HEK293 (cell line): ENCODE results near the gene TMTC1.

Experiments
- CTCF ChIA-PET: fragments of 350-600 bp; formaldehyde crosslinking; extraction: SDS; loops from one replicate; lab custom pipeline; 2021; ENCODE audit warnings: antibody characterized with exemption; lab: Yijun Ruan, JAX
- POLR2A ChIA-PET: fragments of 300-600 bp; formaldehyde crosslinking; extraction: SDS; loops from one replicate; lab custom pipeline; 2020; ENCODE audit warnings: antibody characterized with exemption, inconsistent platforms; lab: Yijun Ruan, JAX
- H3K27ac ChIP-seq: fragments of 200-500 bp; sonication (Bioruptor generic); 2 replicates; pipeline ENCODE4 v1.5.1; 2014; ENCODE audit warnings: low read depth, low read length, control low read depth, inconsistent platforms; ENCODE audit errors: extremely low read depth
- H3K36me3 ChIP-seq, 2 experiments: fragments of 200-500 bp in 1 of 2; sonication (Bioruptor generic) in 1 of 2; 1 replicate in 1 of 2; 2 replicates in 1 of 2; pipeline ENCODE4 v1.5.1; 2014 to 2017; ENCODE audit warnings: inconsistent platforms in 2 of 2, low read length in 2 of 2; ENCODE audit not compliant: control insufficient read depth in 2 of 2, insufficient read depth in 1 of 2
- H3K4me1 ChIP-seq: fragments of 200-500 bp; sonication (Bioruptor generic); 2 replicates; pipeline ENCODE4 v1.5.1; 2014; ENCODE audit warnings: mild to moderate bottlenecking, low read length, inconsistent platforms; ENCODE audit not compliant: control insufficient read depth, insufficient read depth
- H3K4me3 ChIP-seq: 2 replicates; pipeline ENCODE4 v1.5.1; 2011; ENCODE audit warnings: low read depth, mild to moderate bottlenecking, control low read depth, low read length, moderate library complexity
- H3K9me3 ChIP-seq: fragments of 200-500 bp; sonication (Bioruptor generic); 2 replicates; pipeline ENCODE4 v1.5.1; 2014; ENCODE audit warnings: low read depth, low read length, inconsistent platforms; ENCODE audit not compliant: control insufficient read depth, insufficient read depth
- ELK4 ChIP-seq: IDR thresholded peaks from 2 replicates; pipeline ENCODE4 v1.6.1; 2011; ENCODE audit warnings: mild to moderate bottlenecking, low read depth, low read length, borderline replicate concordance
- INSM2 ChIP-seq: fragments of 450-650 bp; formaldehyde crosslinking; IDR thresholded peaks from 2 replicates; pipeline ENCODE4 v1.5.1; 2016; ENCODE audit warnings: missing biosample characterization, missing genetic modification characterization
- KLF16 ChIP-seq: fragments of 450-650 bp; formaldehyde crosslinking; IDR thresholded peaks from 2 replicates; pipeline ENCODE4 v1.5.1; 2017; ENCODE audit warnings: missing biosample characterization, missing genetic modification characterization
- MYNN ChIP-seq: fragments of 450-650 bp; formaldehyde crosslinking; IDR thresholded peaks from 2 replicates; pipeline ENCODE4 v1.5.1; 2016; ENCODE audit warnings: missing biosample characterization, missing genetic modification characterization, borderline replicate concordance
- OSR2 ChIP-seq: fragments of 450-650 bp; formaldehyde crosslinking; IDR thresholded peaks from 2 replicates; pipeline ENCODE4 v1.5.1; 2016; ENCODE audit warnings: missing biosample characterization, missing genetic modification characterization
- RBAK ChIP-seq: fragments of 450-650 bp; formaldehyde crosslinking; IDR thresholded peaks from 2 replicates; pipeline ENCODE4 v1.5.1; 2016; ENCODE audit warnings: missing biosample characterization, missing genetic modification characterization
- SALL2 ChIP-seq: fragments of 450-650 bp; formaldehyde crosslinking; IDR thresholded peaks from 2 replicates; pipeline ENCODE4 v1.5.0; 2017; ENCODE audit warnings: missing biosample characterization, mild to moderate bottlenecking, missing genetic modification characterization, borderline replicate concordance
- SCRT2 ChIP-seq: fragments of 450-650 bp; formaldehyde crosslinking; IDR thresholded peaks from 2 replicates; pipeline ENCODE4 v1.5.1; 2016; ENCODE audit warnings: missing biosample characterization, missing genetic modification characterization
- ZEB2 ChIP-seq: fragments of 450-650 bp; formaldehyde crosslinking; IDR thresholded peaks from 2 replicates; pipeline ENCODE4 v1.5.1; 2016; ENCODE audit warnings: missing biosample characterization, missing genetic modification characterization
- ZNF10 ChIP-seq: fragments of 450-650 bp; formaldehyde crosslinking; IDR thresholded peaks from 2 replicates; pipeline ENCODE4 v1.5.1; 2017; ENCODE audit warnings: missing biosample characterization, missing genetic modification characterization
- ZNF148 ChIP-seq: fragments of 450-650 bp; formaldehyde crosslinking; IDR thresholded peaks from 2 replicates; pipeline ENCODE4 v1.5.0; 2017; ENCODE audit warnings: missing biosample characterization, missing genetic modification characterization, borderline replicate concordance
- ZNF184 ChIP-seq: fragments of 450-650 bp; IDR thresholded peaks from 2 replicates; pipeline ENCODE4 v1.5.1; 2018; ENCODE audit warnings: missing biosample characterization, mild to moderate bottlenecking, missing genetic modification characterization
- ZNF221 ChIP-seq: fragments of 450-650 bp; formaldehyde crosslinking; IDR thresholded peaks from 2 replicates; pipeline ENCODE4 v1.5.1; 2017; ENCODE audit warnings: missing biosample characterization, missing genetic modification characterization, borderline replicate concordance
- ZNF23 ChIP-seq: fragments of 450-650 bp; formaldehyde crosslinking; IDR thresholded peaks from 2 replicates; pipeline ENCODE4 v1.5.1; 2016; ENCODE audit warnings: missing biosample characterization, missing genetic modification characterization, borderline replicate concordance
- ZNF24 ChIP-seq: fragments of 450-650 bp; formaldehyde crosslinking; IDR thresholded peaks from 2 replicates; pipeline ENCODE4 v1.5.1; 2016; ENCODE audit warnings: missing biosample characterization, missing genetic modification characterization
- ZNF248 ChIP-seq: fragments of 450-650 bp; formaldehyde crosslinking; IDR thresholded peaks from 2 replicates; pipeline ENCODE4 v1.5.1; 2017; ENCODE audit warnings: missing biosample characterization, missing genetic modification characterization
- ZNF398 ChIP-seq: fragments of 450-650 bp; formaldehyde crosslinking; IDR thresholded peaks from 2 replicates; pipeline ENCODE4 v1.5.1; 2017; ENCODE audit warnings: missing biosample characterization, missing genetic modification characterization
- ZNF501 ChIP-seq: fragments of 450-650 bp; formaldehyde crosslinking; IDR thresholded peaks from 2 replicates; pipeline ENCODE4 v1.5.1; 2016; ENCODE audit warnings: missing biosample characterization, missing genetic modification characterization
- ZNF530 ChIP-seq: fragments of 450-650 bp; formaldehyde crosslinking; IDR thresholded peaks from 2 replicates; pipeline ENCODE4 v1.5.1; 2016; ENCODE audit warnings: low read depth, missing biosample characterization, missing genetic modification characterization
- ZNF555 ChIP-seq: fragments of 450-650 bp; formaldehyde crosslinking; conservative IDR thresholded peaks from 2 replicates; pipeline ENCODE4 v1.5.1; 2017; ENCODE audit warnings: missing biosample characterization, mild to moderate bottlenecking, missing genetic modification characterization, inconsistent platforms
- ZNF654 ChIP-seq: fragments of 450-650 bp; formaldehyde crosslinking; IDR thresholded peaks from 2 replicates; pipeline ENCODE4 v1.5.1; 2016; ENCODE audit warnings: low read depth, missing biosample characterization, missing genetic modification characterization
- ZNF785 ChIP-seq: fragments of 450-650 bp; formaldehyde crosslinking; IDR thresholded peaks from 2 replicates; pipeline ENCODE4 v1.5.1; 2016; ENCODE audit warnings: missing biosample characterization, missing genetic modification characterization
- TF ChIP-seq, protein P1 (sequence below): fragments of 450-650 bp; formaldehyde crosslinking; IDR thresholded peaks from 2 replicates; pipeline ENCODE4 v1.5.1; 2016; ENCODE audit warnings: missing biosample characterization, missing genetic modification characterization, low read depth
- TF ChIP-seq, protein P2 (sequence below): fragments of 450-650 bp; formaldehyde crosslinking; IDR thresholded peaks from 2 replicates; pipeline ENCODE4 v1.5.1; 2016; ENCODE audit warnings: missing biosample characterization, missing genetic modification characterization

The TMTC1 gene

GRCh38 chr12:29769162-29769858 lies 14.4 kb downstream of the TMTC1 start (continued):
- TF ChIP-seq ZNF221 (tag by site-specific recombination) (no peak), OSR2 (no peak), ZNF785 (tag by site-specific recombination) (no peak), ELK4 (no peak), ZNF24 (tag by site-specific recombination) (no peak), RBAK (tag by site-specific recombination) (no peak), KLF16 (no peak), ZNF555 (tag by site-specific recombination) (no peak), ZNF398 (tag by site-specific recombination) (no peak), ZEB2 (tag by site-specific recombination) (no peak), ZNF148 (no peak), ZNF530 (tag by site-specific recombination) (no peak), SALL2 (tag by site-specific recombination) (no peak), ZNF501 (no peak)
- TF ChIP-seq, all 188 proteins: peak for 0

DNA sequence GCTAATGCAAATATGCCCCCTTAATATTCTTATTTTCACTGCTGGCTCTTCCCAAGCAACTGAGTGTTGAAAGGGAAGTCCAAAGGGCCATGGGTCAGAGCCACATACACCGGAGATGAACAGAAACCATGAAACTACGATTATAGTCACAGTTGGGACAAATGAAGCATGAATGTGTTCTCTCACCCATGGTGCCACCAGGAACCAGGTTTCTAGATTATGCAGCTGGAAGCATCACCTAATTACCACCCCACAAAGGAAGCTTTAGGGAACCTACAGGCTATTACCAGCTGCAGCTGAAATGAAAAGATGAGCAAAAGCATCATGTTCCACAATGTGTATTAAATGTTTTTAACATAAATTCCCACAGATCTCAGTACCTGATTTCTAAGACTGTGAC lies 15.4 kb downstream of the TMTC1 start:
- H3K4me1 ChIP-seq, result no peaks in the 10 kb centered on the region
- ChIA-PET POLR2A (no interaction called here), CTCF (no interaction called here)
- H3K36me3 ChIP-seq, result peaks cover 0 to 7% of the 10 kb centered on the region in 2 experiments; a peak in 1 of 3 replicates
- H3K27ac ChIP-seq, result no peak overlapping the region
- H3K4me3 ChIP-seq, result no peak overlapping the region
- no peaks in the 10 kb centered on the region for H3K9me3 ChIP-seq
- TF ChIP-seq ZNF248 (tag by site-specific recombination) (no peak), ZNF398 (tag by site-specific recombination) (no peak), ZNF654 (tag by site-specific recombination) (no peak), MYNN (tag by site-specific recombination) (no peak), ZNF184 (tag by site-specific recombination) (no peak), SCRT2 (tag by site-specific recombination) (no peak), ZNF23 (no peak), ZNF10 (tag by site-specific recombination) (no peak), INSM2 (tag by site-specific recombination) (no peak)
- TF ChIP-seq, protein P1, sequence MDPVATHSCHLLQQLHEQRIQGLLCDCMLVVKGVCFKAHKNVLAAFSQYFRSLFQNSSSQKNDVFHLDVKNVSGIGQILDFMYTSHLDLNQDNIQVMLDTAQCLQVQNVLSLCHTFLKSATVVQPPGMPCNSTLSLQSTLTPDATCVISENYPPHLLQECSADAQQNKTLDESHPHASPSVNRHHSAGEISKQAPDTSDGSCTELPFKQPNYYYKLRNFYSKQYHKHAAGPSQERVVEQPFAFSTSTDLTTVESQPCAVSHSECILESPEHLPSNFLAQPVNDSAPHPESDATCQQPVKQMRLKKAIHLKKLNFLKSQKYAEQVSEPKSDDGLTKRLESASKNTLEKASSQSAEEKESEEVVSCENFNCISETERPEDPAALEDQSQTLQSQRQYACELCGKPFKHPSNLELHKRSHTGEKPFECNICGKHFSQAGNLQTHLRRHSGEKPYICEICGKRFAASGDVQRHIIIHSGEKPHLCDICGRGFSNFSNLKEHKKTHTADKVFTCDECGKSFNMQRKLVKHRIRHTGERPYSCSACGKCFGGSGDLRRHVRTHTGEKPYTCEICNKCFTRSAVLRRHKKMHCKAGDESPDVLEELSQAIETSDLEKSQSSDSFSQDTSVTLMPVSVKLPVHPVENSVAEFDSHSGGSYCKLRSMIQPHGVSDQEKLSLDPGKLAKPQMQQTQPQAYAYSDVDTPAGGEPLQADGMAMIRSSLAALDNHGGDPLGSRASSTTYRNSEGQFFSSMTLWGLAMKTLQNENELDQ (tag by site-specific recombination), result no peak
- TF ChIP-seq, protein P2, sequence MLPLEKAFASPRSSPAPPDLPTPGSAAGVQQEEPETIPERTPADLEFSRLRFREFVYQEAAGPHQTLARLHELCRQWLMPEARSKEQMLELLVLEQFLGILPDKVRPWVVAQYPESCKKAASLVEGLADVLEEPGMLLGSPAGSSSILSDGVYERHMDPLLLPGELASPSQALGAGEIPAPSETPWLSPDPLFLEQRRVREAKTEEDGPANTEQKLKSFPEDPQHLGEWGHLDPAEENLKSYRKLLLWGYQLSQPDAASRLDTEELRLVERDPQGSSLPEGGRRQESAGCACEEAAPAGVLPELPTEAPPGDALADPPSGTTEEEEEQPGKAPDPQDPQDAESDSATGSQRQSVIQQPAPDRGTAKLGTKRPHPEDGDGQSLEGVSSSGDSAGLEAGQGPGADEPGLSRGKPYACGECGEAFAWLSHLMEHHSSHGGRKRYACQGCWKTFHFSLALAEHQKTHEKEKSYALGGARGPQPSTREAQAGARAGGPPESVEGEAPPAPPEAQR, result no peak
